TTC549 (cell line): Measurements from ENCODE around the gene MAP7.
"Not testable (repeated sequence)": the region's sequence is repeated elsewhere in the genome, so short reads cannot be mapped to it uniquely, and the experiment has no call there.

Experiments
- FAIRE-seq: peaks from 2 replicates; lab custom pipeline; 2012; peaks lifted over from hg19 to GRCh38; lab: Jason Lieb, UNC

The MAP7 gene

GRCh38 chr6:136375836-136376235 lies 174.4 kb downstream of the MAP7 start:
- FAIRE-seq: not testable (repeated sequence)

DNA sequence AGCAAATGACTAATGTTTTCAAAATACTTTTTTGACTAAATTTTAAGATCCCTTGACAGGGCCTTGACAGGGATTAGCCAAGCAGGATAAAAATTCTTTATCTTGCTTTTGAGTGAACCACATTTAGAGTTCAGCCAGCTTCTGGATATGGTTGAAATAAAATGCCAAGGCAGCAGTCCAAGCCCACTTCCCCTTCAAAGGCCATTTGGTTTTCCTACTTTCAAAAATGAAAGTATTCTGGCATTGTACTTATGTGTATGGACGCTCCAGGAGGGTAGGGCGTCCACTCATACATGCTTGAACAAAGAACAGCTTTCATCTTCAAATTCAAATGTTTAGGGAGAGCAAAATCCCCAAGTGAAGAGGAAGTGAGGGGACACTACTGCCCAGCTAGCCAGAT lies 178.3 kb downstream of the MAP7 start:
- no peak for FAIRE-seq

GRCh38 chr6:136370988-136371728 lies 179.1 kb downstream of the MAP7 start:
- no peak for FAIRE-seq

GRCh38 chr6:136365776-136366354 lies 184.4 kb downstream of the MAP7 start:
- no peak for FAIRE-seq

GRCh38 chr6:136362421-136363356 lies 187.5 kb downstream of the MAP7 start:
- no peak for FAIRE-seq

GRCh38 chr6:136361787-136362186 lies 188.4 kb downstream of the MAP7 start:
- no peak for FAIRE-seq

- FAIRE-seq: no peak
Measured at GRCh38 chr6:136360783-136361182, 189.4 kb downstream of the MAP7 start.

GRCh38 chr6:136359851-136360250 lies 190.4 kb downstream of the MAP7 start:
- FAIRE-seq: no peak

- FAIRE-seq: no peak
Measured at GRCh38 chr6:136351518-136352110, 198.6 kb downstream of the MAP7 start.

DNA sequence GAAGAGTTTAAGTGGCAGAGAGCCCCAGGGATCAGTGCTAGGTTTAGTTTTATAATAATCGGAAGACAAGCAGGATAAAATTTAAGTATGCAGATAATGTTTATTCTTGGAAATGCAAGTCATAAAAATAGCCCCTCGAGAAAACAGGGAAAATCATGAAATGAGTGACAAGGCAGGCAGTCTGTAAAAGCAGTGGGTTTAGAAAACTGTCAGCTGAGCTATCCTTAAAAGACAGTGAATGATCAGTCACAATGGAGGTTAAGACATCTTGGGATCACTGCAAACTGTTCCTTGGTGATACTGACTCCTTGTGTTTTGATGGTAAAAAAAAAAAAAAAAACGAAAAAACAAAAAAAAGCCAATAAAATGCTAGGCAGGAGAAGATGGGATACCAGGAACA lies 199.3 kb downstream of the MAP7 start:
- FAIRE-seq: no peak

GRCh38 chr6:136347847-136348246 lies 202.4 kb downstream of the MAP7 start:
- no peak for FAIRE-seq

- no peak for FAIRE-seq
Measured at GRCh38 chr6:136345145-136345544, 205.1 kb downstream of the MAP7 start.

DNA sequence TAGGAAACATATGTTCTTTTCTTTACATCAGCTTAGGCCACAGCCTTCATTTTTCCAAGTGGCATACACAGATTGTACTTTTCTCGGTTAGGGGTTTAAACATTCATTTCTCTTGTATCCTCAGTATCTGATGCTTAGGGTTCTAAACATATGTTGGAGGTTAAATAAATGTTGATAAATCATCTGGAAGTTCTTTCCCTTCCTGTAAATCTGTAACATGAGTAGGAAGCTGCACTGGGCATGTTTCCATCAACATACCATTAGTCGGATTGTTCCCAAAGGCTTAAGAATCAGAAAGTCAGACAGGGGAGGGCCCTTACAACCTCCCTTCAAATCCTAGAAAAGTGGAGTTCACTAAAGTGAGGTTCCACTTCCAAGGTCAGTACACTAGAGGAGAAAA lies 205.8 kb downstream of the MAP7 start:
- FAIRE-seq: no peak

DNA sequence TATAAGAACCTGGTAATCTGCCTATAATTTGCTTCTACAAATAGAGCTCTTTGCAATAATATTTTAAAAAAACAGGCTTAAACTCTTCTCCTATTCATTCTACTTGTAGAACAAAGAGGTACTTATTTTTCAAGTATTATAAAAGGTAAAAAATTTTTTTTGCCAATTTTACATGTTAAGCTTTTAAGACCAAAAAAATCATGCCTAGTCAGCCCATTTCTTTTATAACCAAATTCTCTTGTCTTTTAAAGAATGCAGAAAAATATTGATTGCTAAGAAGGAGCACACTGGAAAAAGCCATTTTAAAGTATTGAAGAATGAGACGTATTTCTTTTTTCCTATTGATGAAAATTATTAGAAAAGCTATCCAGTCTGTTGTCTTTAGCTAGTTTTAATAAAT lies 206.5 kb downstream of the MAP7 start:
- FAIRE-seq: no peak

GRCh38 chr6:136343275-136343674 lies 206.9 kb downstream of the MAP7 start:
- FAIRE-seq: no peak

DNA sequence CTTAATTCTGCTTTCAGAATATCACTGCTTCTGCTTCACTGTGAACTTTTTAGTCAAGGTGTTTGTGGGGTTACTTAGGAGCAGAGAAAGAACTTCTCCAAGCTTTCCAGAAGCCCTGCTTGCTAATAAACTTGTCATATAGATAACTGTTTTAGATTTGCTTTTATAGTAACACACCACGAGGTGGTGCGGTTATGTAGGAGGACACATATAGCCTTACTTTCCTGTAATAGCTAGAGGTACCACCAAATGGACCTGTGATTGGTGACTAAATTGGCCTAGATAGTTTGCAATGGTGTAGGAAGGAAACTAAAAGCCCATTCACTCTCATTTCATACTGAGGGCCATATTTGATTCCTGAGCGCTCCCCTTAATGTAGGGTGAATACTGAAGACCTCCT lies 208.3 kb downstream of the MAP7 start:
- FAIRE-seq: no peak

DNA sequence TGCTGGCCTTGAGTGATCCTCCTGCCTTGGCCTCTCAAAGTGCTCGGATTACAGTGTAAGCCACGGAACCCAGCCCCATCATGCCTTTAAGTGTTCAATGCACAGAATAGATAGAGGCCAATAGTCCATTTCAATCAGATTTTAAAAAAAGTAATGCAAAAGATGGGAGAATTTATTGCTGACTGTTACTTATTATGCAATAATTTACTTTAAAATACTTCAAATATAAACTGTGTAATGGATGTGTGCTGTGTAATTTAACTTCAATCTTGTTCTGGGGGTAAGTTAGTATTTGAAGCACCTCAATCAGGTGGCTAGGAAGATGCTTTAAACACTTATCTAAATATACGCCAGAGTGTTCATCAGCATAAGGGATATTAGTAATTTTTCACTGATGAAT lies 208.9 kb downstream of the MAP7 start:
- no peak for FAIRE-seq

- no peak for FAIRE-seq
Measured at GRCh38 chr6:136338486-136338885, 211.7 kb downstream of the MAP7 start.

GRCh38 chr6:136337606-136338005 lies 212.6 kb downstream of the MAP7 start:
- no peak for FAIRE-seq

DNA sequence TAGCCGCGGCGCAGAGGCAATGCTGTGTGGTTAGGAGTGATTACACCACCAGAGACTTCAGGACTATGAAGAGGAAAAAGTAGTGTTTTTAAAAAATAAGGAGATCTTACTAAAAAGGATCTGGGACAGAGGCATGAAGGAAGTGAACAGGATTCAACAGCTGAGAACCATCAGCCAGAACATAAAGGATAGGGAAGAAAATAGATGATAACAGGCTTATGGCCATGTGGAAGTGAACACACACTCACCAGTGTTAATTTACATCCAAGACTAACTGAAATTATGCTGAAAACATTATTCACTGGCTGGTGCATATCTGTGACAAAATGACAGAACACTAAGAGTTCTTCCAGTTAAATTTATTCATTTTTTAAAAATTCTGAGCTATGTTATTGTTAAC lies 213.1 kb downstream of the MAP7 start:
- FAIRE-seq: no peak

GRCh38 chr6:136335736-136336363 lies 214.4 kb downstream of the MAP7 start:
- no peak for FAIRE-seq

- FAIRE-seq: no peak
Measured at GRCh38 chr6:136334853-136335252, 215.4 kb downstream of the MAP7 start.
